Prostate gland (tissue), 2 donors: Measurements from ENCODE around the gene WRAP53. TPM values are rescaled to one million over a fixed set of nuclear protein-coding genes. Genes with fewer than 3 reads are reported as not detected.

Source experiments
- DNase-seq: peaks from one replicate; pipeline ENCODE4 v3.0.0-alpha.2; 2019; ENCODE audit warnings: low spot score
- H3K27ac ChIP-seq, 2 donors: fragments of 200-600 bp; sonication (generic); 2 replicates each; pipeline ENCODE4 v1.5.1; 2017 to 2019
- H3K27me3 ChIP-seq: fragments of 200-600 bp; sonication (generic); replicated peaks from 2 replicates; pipeline ENCODE4 v1.5.1; 2019; ENCODE audit not compliant: insufficient read depth
- H3K36me3 ChIP-seq, 2 donors: fragments of 200-600 bp; sonication (generic); 1 replicate in 1 of 2; 2 replicates in 1 of 2; pipeline versions ENCODE4 v1.5.1 to v1.8.1; 2017 to 2019
- H3K4me1 ChIP-seq: fragments of 200-600 bp; sonication (generic); replicated peaks from 2 replicates; pipeline ENCODE4 v1.5.1; 2019
- H3K4me3 ChIP-seq, 2 donors: fragments of 200-600 bp; sonication (generic); 2 replicates each; pipeline ENCODE4 v1.5.1; 2017 to 2019
- H3K9me3 ChIP-seq: fragments of 200-600 bp; sonication (generic); 2 replicates; pipeline ENCODE4 v1.5.1; 2017
- CTCF ChIP-seq, 4 experiments: fragments of 200-600 bp in 2 of 4; fragments of 450-650 bp in 2 of 4; sonication (generic) in 2 of 4; IDR thresholded peaks; 1 replicate in 3 of 4; 2 replicates in 1 of 4; pipeline ENCODE4 v1.5.1; 2016 to 2019; ENCODE audit warnings: antibody characterized with exemption in 4 of 4, mild to moderate bottlenecking in 2 of 4, moderate library complexity in 2 of 4
- POLR2A ChIP-seq: fragments of 450-650 bp; IDR thresholded peaks from one replicate; pipeline ENCODE4 v1.6.1; 2016; ENCODE audit warnings: antibody characterized with exemption, mild to moderate bottlenecking
- POLR2AphosphoS5 ChIP-seq: sonication (generic); formaldehyde crosslinking; IDR thresholded peaks from one replicate; pipeline ENCODE4 v1.6.1; 2017; ENCODE audit warnings: antibody characterized with exemption
- WGBS: methylation state at CpG from one replicate; pipeline ENCODE4 v1.1.5; 2018; 5-methylcytosine and 5-hydroxymethylcytosine counted together
- intact Hi-C: fragments of 100-400 bp; cut with DNase I; formaldehyde crosslinking; loops from one replicate; pipeline ENCODE4 v1.14.2; 2022
- total RNA-seq, 2 donors: library from RNA; depleted of rRNA; stranded (reverse); fragments of >200 nt; gene quantifications; one replicate each; pipeline ENCODE4 v1.1.0, GENCODE V29; 2016

The WRAP53 gene
- total RNA-seq, 2 donors from 2014 or later, result 8.6 to 9.4 TPM

GRCh38 chr17:7652388-7653356 lies 35.6 kb upstream of the WRAP53 start:
- intact Hi-C loops, result no loop called here
- H3K27ac ChIP-seq, result no peak overlapping the region
- H3K36me3 ChIP-seq, result no peaks in the 10 kb centered on the region
- no peaks in the 10 kb centered on the region for H3K27me3 ChIP-seq
- TF ChIP-seq CTCF (IDR thresholded peaks at IDR 0.05) (no peak), POLR2AphosphoS5 (no peak), POLR2A (no peak)
- no peaks in the 10 kb centered on the region for H3K4me1 ChIP-seq
- no peak overlapping the region for H3K4me3 ChIP-seq
- H3K9me3 ChIP-seq, result no peaks in the 10 kb centered on the region
- DNase-seq, result no peak
- WGBS, result 53% methylated on average over 12 of the region's 12 CpGs

- intact Hi-C loops, result no loop called here
- no peaks in the 10 kb centered on the region for H3K9me3 ChIP-seq
- no peak for DNase-seq
- H3K27ac ChIP-seq, result no peak overlapping the region
- TF ChIP-seq POLR2A (no peak), POLR2AphosphoS5 (no peak)
- no peaks in the 10 kb centered on the region for H3K4me1 ChIP-seq
- no peak overlapping the region for H3K4me3 ChIP-seq
- H3K36me3 ChIP-seq, result no peaks in the 10 kb centered on the region
- 73% methylated on average over 16 of the region's 16 CpGs for WGBS
- no peaks in the 10 kb centered on the region for H3K27me3 ChIP-seq
These were observed 33.3 kb upstream of the WRAP53 start for GRCh38 chr17:7654832-7655540.

GRCh38 chr17:7655541-7655840 lies 32.8 kb upstream of the WRAP53 start:
- Histone ChIP-seq H3K27me3 (no peaks in the 10 kb centered on the region), H3K9me3 (no peaks in the 10 kb centered on the region), H3K4me1 (no peaks in the 10 kb centered on the region), H3K36me3 (no peaks in the 10 kb centered on the region), H3K4me3 (no peak overlapping the region), H3K27ac (no peak overlapping the region)
- no peak for DNase-seq
- 94% methylated on average over 17 of the region's 17 CpGs for WGBS
- TF ChIP-seq POLR2A (no peak), CTCF (IDR thresholded peaks at IDR 0.05) (no peak), POLR2AphosphoS5 (no peak)
- intact Hi-C loops, result no loop called here

- DNase-seq, result no peak
- no peaks in the 10 kb centered on the region for H3K27me3 ChIP-seq
- WGBS, result 50% methylated on average over 10 of the region's 10 CpGs
- TF ChIP-seq POLR2A (no peak), POLR2AphosphoS5 (no peak), CTCF (IDR thresholded peaks at IDR 0.05) (no peak)
- no peaks in the 10 kb centered on the region for H3K9me3 ChIP-seq
- no peak overlapping the region for H3K27ac ChIP-seq
- H3K36me3 ChIP-seq, result no peaks in the 10 kb centered on the region
- no peak overlapping the region for H3K4me3 ChIP-seq
- no peaks in the 10 kb centered on the region for H3K4me1 ChIP-seq
- intact Hi-C loops, result no loop called here
These were observed 31.2 kb upstream of the WRAP53 start for GRCh38 chr17:7656958-7657609.

GRCh38 chr17:7667656-7668406 lies 20.4 kb upstream of the WRAP53 start:
- TF ChIP-seq POLR2AphosphoS5 (no peak), CTCF (IDR thresholded peaks at IDR 0.05) (no peak)
- intact Hi-C loops, result no loop called here
- H3K4me3 ChIP-seq, result no peak overlapping the region
- H3K27ac ChIP-seq, result no peak overlapping the region
- no peaks in the 10 kb centered on the region for H3K4me1 ChIP-seq
- no peak for DNase-seq
- no peaks in the 10 kb centered on the region for H3K9me3 ChIP-seq
- WGBS, result 41% methylated on average over 10 of the region's 10 CpGs
- H3K36me3 ChIP-seq, result peaks cover 4 to 15% of the 10 kb centered on the region in 2 donors
- no peaks in the 10 kb centered on the region for H3K27me3 ChIP-seq
